Psoas muscle (tissue), 8 donors: ENCODE data around the gene ACOX3. TPM values are rescaled to one million over a fixed set of nuclear protein-coding genes. Genes with fewer than 3 reads are reported as not detected.

Experiments
- ATAC-seq, 4 donors: fragments of 200-7000 bp; cut with Tn5 transposase; one replicate each; pipeline ENCODE4 v1.9.1; 2020; ENCODE audit warnings: moderate library complexity in 3 of 4, mild to moderate bottlenecking in 2 of 4
- DNase-seq, 2 donors: peaks; one replicate each; pipeline ENCODE4 v3.0.0-alpha.2; 2020
- H3K27ac ChIP-seq: fragments of 200-600 bp; one replicate; pipeline ENCODE4 v1.8.0; 2022
- H3K27me3 ChIP-seq, 3 donors: fragments of 200-600 bp in 1 of 3; one replicate each; pipeline versions ENCODE4 v1.6.1 to v1.8.0; 2013 to 2022; ENCODE audit warnings: low read length in 2 of 3, mild to moderate bottlenecking in 2 of 3, moderate library complexity in 1 of 3; ENCODE audit not compliant: insufficient read depth in 3 of 3
- H3K36me3 ChIP-seq, 2 donors: fragments of 200-600 bp in 1 of 2; one replicate each; pipeline versions ENCODE4 v1.6.1 to v1.8.0; 2013 to 2022; ENCODE audit warnings: low read depth in 1 of 2, mild to moderate bottlenecking in 1 of 2, moderate library complexity in 1 of 2; ENCODE audit not compliant: insufficient read depth in 1 of 2
- H3K4me1 ChIP-seq: fragments of 200-600 bp; one replicate; pipeline ENCODE4 v1.8.0; 2022
- H3K4me3 ChIP-seq: fragments of 200-600 bp; one replicate; pipeline ENCODE4 v1.8.0; 2022; ENCODE audit warnings: mild to moderate bottlenecking
- H3K9me3 ChIP-seq: fragments of 200-600 bp; one replicate; pipeline ENCODE4 v1.8.0; 2022
- WGBS, 3 donors: extraction: QIAGEN DNeasy Blood & Tissue Kit; methylation state at CpG; one replicate each; pipeline versions ENCODE4 v1.1.6 to v1.1.7; 2013; 5-methylcytosine and 5-hydroxymethylcytosine counted together
- intact Hi-C, 2 donors: fragments of 100-400 bp; cut with DNase I; formaldehyde crosslinking; loops; one replicate each; pipeline versions ENCODE4 v1.11.0 to v1.14.2; 2022
- polyA plus RNA-seq, 3 donors: library from polyadenylated mRNA; stranded (reverse); fragments of 200-250 nt; gene quantifications; one replicate each; pipeline ENCODE4 v1.2.3, GENCODE V29; 2013
- total RNA-seq, 4 donors: library from RNA; stranded (reverse); fragmentation: NEBNext Ultra II Directional in 2 of 4; extraction: Animal tissue kit (Norgen Biotek cat#: 25700) in 2 of 4; gene quantifications; one replicate each; pipeline versions ENCODE4 v1.2.1 to v1.2.4, GENCODE V29; 2021 to 2023
- TF ChIP-seq, protein P1 (sequence below): fragments of 200-600 bp; IDR thresholded peaks from one replicate; pipeline ENCODE4 v1.8.0; 2022; ENCODE audit warnings: antibody characterized with exemption
- donor health status: healthy with polysubstance abuse.
- donor health status: DM: no; HTN: no; CAD: no; lungs with moderate emphysema.
- donor health status: Bipolar disorder and iron deficiency.
- donor health status: healthy.
- donor health status: DM: yes; HTN: yes; CAD: no.
- donor health status: DM: no; HTN: no; CAD: no.
- donor health status: DM: no; HTN: no; CAD: no.
- donor health status: DM: yes; HTN: yes; CAD: no.

The ACOX3 gene
- total and polyA plus RNA-seq, 7 donors, result 5.6 to 18.8 (median 10.8) TPM

DNA sequence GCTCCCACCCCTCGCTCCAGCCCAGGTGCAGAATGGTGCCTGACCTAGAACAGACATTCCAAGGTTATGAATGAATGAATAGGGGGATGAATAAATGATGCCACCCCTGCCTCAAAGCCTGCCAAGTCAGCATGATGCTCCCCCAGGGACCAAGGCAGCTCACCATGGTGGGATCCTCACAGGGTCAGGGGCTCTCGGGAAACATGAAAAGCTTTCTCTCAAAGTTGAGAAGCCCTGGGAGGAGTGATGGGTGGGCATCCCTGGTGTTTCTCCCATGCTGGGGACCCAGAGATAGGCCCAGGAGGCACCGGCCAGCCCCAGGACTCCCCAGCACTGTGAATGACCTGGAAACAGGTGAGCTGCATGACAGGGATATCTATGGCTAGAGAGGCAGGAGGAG lies 112.1 kb downstream of the ACOX3 start:
- WGBS, 3 donors, result 83 to 100% (median 93%) methylated on average over 3 of the region's 3 CpGs
- no peak overlapping the region for H3K27ac ChIP-seq
- peaks cover 4% of the 10 kb centered on the region for H3K9me3 ChIP-seq
- no peak for DNase-seq
- TF ChIP-seq, protein P1, sequence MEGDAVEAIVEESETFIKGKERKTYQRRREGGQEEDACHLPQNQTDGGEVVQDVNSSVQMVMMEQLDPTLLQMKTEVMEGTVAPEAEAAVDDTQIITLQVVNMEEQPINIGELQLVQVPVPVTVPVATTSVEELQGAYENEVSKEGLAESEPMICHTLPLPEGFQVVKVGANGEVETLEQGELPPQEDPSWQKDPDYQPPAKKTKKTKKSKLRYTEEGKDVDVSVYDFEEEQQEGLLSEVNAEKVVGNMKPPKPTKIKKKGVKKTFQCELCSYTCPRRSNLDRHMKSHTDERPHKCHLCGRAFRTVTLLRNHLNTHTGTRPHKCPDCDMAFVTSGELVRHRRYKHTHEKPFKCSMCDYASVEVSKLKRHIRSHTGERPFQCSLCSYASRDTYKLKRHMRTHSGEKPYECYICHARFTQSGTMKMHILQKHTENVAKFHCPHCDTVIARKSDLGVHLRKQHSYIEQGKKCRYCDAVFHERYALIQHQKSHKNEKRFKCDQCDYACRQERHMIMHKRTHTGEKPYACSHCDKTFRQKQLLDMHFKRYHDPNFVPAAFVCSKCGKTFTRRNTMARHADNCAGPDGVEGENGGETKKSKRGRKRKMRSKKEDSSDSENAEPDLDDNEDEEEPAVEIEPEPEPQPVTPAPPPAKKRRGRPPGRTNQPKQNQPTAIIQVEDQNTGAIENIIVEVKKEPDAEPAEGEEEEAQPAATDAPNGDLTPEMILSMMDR, result no peak
- peaks cover 19% of the 10 kb centered on the region for H3K4me1 ChIP-seq
- H3K4me3 ChIP-seq, result no peak overlapping the region
- no peak for ATAC-seq
- intact Hi-C loops, result no loop called here
- H3K27me3 ChIP-seq, result no peaks in the 10 kb centered on the region
- H3K36me3 ChIP-seq, result no peaks in the 10 kb centered on the region

DNA sequence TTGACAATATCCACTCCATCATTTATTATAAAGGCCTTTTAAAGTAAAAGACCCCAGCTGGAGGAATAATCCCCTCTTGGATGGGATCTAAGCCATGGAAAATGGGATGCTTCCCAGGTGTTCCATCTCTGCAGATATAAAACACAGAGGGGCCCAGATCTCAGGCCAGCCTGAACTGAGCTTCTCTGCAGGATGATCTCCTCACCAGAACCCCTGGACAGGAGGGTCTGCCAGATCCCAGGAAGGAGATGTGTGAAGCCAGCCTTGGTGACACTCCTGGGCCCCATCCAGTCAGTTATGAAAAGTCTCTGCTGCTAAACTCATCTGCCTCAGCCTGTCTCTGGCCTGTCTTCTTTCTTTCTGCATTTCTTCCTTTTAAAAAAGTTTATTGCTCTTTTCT lies 114.3 kb downstream of the ACOX3 start:
- no peak overlapping the region for H3K27ac ChIP-seq
- H3K9me3 ChIP-seq, result peaks cover 4% of the 10 kb centered on the region
- no peak for ATAC-seq
- peaks cover 17% of the 10 kb centered on the region for H3K4me1 ChIP-seq
- no peak for DNase-seq
- no peak overlapping the region for H3K4me3 ChIP-seq
- intact Hi-C loops, result no loop called here
- TF ChIP-seq, protein P1, result no peak
- no peaks in the 10 kb centered on the region for H3K27me3 ChIP-seq
- H3K36me3 ChIP-seq, result no peaks in the 10 kb centered on the region

DNA sequence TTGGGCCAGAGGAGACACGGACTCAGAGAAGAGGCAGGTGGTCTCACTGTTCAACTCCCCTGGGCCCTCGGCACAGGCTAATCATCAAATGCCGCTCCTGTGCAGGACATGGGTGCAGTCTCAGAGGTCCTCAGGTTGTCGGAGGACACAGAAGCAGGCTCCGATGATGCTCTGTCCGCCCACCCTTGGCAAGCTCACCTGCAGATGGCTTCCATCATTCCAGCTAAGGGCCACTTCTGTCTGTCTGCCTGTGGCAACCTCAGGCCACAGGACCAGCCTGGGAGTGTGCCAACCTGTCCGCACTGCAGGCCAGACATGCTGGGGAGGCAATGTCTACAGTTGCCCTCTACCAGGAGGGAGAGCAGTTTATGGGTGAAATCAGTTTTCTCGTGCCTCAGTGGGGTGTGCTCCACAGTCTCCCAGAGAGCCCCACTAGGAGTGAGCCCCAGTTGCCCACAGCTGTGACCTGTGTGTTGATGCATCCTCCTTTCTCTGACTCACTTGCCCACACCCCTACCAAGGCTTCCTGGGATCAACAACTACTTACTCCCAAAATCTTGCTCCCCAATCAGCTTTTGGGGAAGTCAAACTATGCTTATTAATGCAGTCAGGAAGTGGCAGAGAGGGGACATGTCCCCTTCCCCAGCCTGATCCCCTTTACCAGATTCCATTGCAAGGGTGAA lies 115.1 kb downstream of the ACOX3 start:
- Histone ChIP-seq H3K4me1 (peaks cover 13% of the 10 kb centered on the region), H3K27ac (no peak overlapping the region), H3K4me3 (no peak overlapping the region), H3K36me3 (no peaks in the 10 kb centered on the region), H3K9me3 (peaks cover 4% of the 10 kb centered on the region), H3K27me3 (no peaks in the 10 kb centered on the region)
- intact Hi-C loops, result no loop called here
- DNase-seq, result no peak
- ATAC-seq, result no peak
- 55 to 68% (median 57%) methylated on average over 7 to 8 of the region's 8 CpGs for WGBS, 3 donors
- TF ChIP-seq, protein P1, result no peak

DNA sequence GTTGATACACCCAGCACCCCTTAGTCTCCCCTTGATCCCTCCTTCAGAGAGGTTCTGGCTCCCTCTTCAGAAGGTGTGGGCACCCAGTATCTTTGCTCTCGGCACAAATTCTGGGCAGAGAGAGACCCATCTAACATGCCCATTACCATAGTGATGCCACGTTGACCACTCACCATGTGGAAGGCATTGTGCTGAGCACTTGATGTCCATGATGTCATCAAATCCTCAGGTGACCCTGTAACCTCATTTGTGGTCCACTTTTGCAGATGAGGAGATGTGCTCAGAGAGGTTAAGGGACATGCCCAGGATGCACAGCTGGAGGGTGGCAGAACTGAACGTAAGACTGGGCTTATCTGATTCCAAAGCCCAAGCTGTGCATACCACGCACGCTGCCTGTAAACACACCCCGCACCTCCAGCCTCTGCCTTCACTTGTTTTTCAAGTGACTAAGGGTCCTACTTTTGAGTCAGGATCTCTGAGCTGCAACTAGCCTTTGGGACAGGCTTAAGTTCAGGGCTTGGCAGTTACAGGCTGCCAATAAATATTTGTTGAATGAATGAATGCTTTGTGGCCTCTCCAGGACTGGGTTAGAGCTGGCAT lies 115.8 kb downstream of the ACOX3 start:
- Histone ChIP-seq H3K4me3 (no peak overlapping the region), H3K27ac (no peak overlapping the region), H3K36me3 (no peaks in the 10 kb centered on the region), H3K27me3 (no peaks in the 10 kb centered on the region), H3K9me3 (peaks cover 4% of the 10 kb centered on the region), H3K4me1 (peaks cover 13% of the 10 kb centered on the region)
- 53 to 65% (median 56%) methylated on average over 6 of the region's 6 CpGs for WGBS, 3 donors
- intact Hi-C loops, result no loop called here
- TF ChIP-seq, protein P1, result no peak
- ATAC-seq (no peak), DNase-seq (no peak)
